ENCODE measurements around the gene EXD3. TPM values are rescaled to one million over a fixed set of nuclear protein-coding genes. Genes with fewer than 3 reads are reported as not detected.

Gene EXD3
- total RNA-seq, 1 donor from 2014 or later: 8.6 TPM

GRCh38 chr9:137314561-137315560 lies 108.1 kb downstream of the EXD3 start:
- no peak for DNase-seq (ENCODE audit: low read depth)
- Histone ChIP-seq H3K4me3 (ENCODE audit: low read depth, low read length) (no peak overlapping the region), H3K27me3 (ENCODE audit: control insufficient read depth, insufficient read depth, low read length) (peaks cover 17% of the 10 kb centered on the region), H3K36me3 (ENCODE audit: control insufficient read depth, insufficient read depth, low read length) (no peaks in the 10 kb centered on the region)
- TF ChIP-seq, protein P1, sequence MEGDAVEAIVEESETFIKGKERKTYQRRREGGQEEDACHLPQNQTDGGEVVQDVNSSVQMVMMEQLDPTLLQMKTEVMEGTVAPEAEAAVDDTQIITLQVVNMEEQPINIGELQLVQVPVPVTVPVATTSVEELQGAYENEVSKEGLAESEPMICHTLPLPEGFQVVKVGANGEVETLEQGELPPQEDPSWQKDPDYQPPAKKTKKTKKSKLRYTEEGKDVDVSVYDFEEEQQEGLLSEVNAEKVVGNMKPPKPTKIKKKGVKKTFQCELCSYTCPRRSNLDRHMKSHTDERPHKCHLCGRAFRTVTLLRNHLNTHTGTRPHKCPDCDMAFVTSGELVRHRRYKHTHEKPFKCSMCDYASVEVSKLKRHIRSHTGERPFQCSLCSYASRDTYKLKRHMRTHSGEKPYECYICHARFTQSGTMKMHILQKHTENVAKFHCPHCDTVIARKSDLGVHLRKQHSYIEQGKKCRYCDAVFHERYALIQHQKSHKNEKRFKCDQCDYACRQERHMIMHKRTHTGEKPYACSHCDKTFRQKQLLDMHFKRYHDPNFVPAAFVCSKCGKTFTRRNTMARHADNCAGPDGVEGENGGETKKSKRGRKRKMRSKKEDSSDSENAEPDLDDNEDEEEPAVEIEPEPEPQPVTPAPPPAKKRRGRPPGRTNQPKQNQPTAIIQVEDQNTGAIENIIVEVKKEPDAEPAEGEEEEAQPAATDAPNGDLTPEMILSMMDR (IDR thresholded peaks at IDR 0.05; ENCODE audit: insufficient read depth, low read length, poor library complexity, severe bottlenecking): no peak

- TF ChIP-seq, protein P1 (IDR thresholded peaks at IDR 0.05; ENCODE audit: insufficient read depth, low read length, poor library complexity, severe bottlenecking): no peak
- no peaks in the 10 kb centered on the region for H3K36me3 ChIP-seq (ENCODE audit: control insufficient read depth, insufficient read depth, low read length)
- no peak for DNase-seq (ENCODE audit: low read depth)
Measured at GRCh38 chr9:137313956-137314560, 108.9 kb downstream of the EXD3 start.

GRCh38 chr9:137313326-137313936 lies 109.5 kb downstream of the EXD3 start:
- Histone ChIP-seq H3K4me3 (ENCODE audit: low read depth, low read length) (no peak overlapping the region), H3K27me3 (ENCODE audit: control insufficient read depth, insufficient read depth, low read length) (peaks cover 17% of the 10 kb centered on the region), H3K36me3 (ENCODE audit: control insufficient read depth, insufficient read depth, low read length) (no peaks in the 10 kb centered on the region)
- DNase-seq (ENCODE audit: low read depth): no peak
- TF ChIP-seq, protein P1 (IDR thresholded peaks at IDR 0.05; ENCODE audit: insufficient read depth, low read length, poor library complexity, severe bottlenecking): no peak

More at GRCh38 chr9:137313956-137314560, 108.9 kb downstream of the EXD3 start:
- Histone ChIP-seq H3K4me3 (ENCODE audit: low read depth, low read length) (no peak overlapping the region), H3K27me3 (ENCODE audit: control insufficient read depth, insufficient read depth, low read length) (peaks cover 17% of the 10 kb centered on the region)

- H3K4me3 ChIP-seq (ENCODE audit: low read depth, low read length): no peak overlapping the region
Measured at GRCh38 chr9:137312852-137313325, 110.1 kb downstream of the EXD3 start.

More at GRCh38 chr9:137312852-137313325, 110.1 kb downstream of the EXD3 start:
- no peak for DNase-seq (ENCODE audit: low read depth)
- Histone ChIP-seq H3K36me3 (ENCODE audit: control insufficient read depth, insufficient read depth, low read length) (no peaks in the 10 kb centered on the region), H3K27me3 (ENCODE audit: control insufficient read depth, insufficient read depth, low read length) (peaks cover 22% of the 10 kb centered on the region)
- TF ChIP-seq, protein P1 (IDR thresholded peaks at IDR 0.05; ENCODE audit: insufficient read depth, low read length, poor library complexity, severe bottlenecking): no peak
